ENCODE results near the gene TTYH3.

Gene TTYH3

DNA sequence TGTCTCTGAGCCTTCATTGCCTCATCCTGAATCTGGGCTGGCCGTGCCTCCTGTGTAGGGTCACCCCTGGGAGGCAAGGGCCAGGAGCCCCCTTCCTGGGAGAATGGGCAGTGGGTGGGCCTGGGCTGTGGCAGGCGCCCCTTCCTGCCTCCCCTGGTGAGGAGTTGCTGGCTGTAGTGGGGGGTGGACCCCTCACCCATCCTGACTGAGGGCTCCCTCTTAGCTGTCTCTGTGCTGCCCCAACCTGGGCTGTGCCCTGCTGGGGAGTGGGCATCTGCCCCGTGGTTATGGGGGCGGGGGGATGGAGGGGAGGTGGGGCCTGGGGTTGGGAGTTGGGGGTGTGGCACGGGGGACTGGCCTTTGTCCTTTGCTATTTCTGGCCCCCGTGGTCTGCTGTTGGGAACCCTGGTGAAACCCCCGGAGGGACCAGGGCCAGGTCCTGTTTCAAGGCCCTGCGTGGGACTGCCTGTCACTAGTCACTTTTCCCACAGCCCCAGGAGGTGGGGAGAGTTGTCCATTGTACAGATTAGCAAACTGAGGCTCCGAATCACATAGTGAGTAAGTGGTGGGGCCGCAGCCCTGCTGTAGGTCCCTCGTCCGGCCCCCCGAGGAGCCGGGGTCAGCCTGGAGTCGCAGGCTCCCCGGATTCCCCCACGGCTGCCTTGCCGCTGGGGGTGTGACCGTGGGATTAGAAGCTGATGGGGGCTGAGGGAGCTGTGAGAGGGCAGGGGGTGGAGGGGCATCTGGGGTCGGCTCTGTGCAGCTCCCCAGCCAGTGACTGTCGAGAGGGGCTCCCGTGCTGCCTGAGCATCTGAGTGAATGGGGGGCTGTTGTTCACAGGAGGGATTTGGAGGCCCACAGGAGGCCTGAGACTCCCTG lies 2.7 kb downstream of the TTYH3 start:
- no peak for DNase-seq (ENCODE audit: low read depth in 1 of 2, low spot score in 1 of 2)

DNA sequence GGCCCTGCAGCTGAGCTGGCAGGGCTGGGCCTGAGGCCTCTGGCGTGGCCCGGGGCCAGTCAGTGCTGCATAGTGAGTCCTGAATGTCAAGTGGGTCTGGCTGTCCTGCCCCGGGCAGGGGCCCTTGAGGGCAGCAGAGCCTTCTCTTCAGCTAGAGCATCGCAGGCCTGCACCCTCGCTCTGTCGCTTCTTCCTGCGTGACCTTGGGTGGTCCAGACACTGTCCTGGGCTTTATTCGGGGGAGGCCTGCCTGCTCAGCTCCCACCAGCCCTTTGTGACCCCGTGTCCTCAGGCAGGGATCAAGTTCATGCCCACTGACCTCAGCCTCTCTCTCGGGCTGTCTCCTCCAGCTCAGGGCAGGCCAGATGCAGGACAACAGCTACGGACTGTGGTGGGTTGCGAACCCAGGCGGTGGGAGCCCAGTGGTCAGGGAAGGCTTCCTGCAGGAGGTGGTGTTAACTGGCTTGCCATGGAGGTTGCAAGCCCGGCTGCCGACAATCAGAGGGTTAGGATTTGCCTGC lies 3.4 kb downstream of the TTYH3 start:
- no peak for DNase-seq (ENCODE audit: low read depth in 1 of 2, low spot score in 1 of 2)

DNA sequence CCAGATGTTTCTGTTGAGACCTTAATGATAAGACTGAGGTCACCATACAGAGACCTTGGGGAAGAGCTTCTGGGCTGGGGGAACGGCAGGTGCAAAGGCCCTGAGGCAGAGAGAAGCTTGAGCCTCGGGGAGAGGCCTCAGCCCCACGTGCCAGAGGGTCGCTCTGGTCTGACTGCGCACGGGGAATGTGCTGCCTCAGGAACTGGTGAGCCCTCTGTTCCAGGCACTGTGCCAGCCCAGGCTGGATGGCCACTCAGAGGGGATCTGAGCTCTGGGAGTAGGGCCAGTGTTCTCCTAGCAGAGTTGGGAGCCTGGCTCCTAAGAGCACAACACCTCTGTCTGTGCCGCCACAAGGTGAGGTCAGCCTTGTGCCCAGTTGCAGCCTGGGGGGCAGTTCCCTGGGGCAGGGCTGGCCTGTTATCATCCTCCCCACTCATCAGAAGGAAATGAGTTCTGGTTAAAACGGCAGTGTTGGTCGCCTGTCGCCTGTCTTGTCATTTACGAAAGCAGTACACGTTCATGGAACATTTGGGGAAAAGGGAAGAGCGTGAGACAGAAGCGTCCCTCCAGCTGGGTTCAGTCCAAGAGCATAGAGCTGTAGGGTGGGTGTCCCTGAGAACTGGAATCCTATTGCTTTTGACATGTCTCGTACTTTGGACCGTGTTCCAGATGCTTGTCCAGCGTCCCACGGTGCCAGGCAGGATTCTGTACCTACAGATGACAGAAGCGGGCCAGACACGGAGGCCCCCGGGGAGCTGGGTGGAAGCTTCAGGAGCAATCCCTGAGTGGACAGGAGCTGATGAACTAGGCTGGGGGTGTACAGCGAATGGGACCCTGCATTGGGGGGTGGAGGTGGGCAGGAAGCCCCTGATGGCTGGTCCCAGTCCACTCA lies 4.3 kb downstream of the TTYH3 start:
- no peak for DNase-seq (ENCODE audit: low read depth in 1 of 2, low spot score in 1 of 2)

DNA sequence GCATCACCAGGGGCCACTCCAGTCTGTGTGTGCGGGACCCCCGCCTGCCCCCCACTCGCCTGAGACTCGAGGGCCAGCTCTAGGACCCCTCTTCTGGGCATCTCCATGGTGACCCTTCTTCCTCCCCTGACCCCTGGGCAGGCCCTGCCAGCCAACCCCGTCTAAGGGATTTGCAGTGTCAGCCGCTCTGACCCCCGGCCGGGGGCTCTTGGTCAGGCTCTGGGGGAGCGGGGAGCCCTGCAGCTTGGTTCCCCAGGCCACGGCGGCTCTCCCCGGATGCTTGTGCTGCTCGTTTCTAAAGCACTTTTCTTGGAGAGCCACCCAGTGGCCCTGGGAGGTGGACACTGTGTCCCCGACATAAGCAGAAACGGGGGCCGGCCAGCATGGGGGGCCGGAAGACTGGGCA lies 5.3 kb downstream of the TTYH3 start:
- DNase-seq (ENCODE audit: low read depth in 1 of 2, low spot score in 1 of 2): no peak

DNA sequence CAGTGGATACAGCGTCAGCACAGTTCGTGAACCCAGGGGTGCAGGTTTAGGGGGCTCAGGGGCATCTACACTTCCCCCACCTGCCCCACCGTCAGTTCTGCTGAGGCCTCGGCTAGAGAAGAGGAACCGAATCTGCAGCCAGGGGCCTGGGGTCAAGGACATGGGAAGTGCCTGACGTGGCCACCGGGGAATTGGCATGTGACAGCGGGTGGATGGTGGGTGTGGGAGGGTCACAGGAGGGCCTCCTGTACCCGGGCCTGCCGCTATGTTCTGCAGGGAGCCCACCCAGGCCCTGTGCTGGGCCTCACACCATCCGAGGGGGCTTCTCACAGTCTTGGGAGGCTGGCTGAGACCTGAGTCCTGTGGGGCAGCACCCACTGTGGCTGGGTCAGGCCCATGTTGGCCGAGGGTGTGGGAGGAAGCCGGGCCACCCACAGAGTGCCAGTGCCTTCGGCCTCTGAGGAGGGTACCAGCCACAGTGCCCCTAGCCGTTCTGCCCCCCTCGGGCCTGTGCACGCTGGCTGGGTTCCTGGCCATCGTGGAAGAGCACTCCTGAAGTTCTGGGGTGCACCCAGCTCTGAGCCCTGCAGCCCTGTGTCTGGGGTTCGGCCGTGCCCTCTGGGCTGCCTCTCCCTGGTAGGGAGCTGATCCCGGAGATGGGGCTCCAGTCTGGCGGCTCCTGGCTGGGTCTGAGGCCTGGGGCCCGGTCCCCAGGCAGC lies 5.9 kb downstream of the TTYH3 start:
- no peak for DNase-seq (ENCODE audit: low read depth in 1 of 2, low spot score in 1 of 2)

DNA sequence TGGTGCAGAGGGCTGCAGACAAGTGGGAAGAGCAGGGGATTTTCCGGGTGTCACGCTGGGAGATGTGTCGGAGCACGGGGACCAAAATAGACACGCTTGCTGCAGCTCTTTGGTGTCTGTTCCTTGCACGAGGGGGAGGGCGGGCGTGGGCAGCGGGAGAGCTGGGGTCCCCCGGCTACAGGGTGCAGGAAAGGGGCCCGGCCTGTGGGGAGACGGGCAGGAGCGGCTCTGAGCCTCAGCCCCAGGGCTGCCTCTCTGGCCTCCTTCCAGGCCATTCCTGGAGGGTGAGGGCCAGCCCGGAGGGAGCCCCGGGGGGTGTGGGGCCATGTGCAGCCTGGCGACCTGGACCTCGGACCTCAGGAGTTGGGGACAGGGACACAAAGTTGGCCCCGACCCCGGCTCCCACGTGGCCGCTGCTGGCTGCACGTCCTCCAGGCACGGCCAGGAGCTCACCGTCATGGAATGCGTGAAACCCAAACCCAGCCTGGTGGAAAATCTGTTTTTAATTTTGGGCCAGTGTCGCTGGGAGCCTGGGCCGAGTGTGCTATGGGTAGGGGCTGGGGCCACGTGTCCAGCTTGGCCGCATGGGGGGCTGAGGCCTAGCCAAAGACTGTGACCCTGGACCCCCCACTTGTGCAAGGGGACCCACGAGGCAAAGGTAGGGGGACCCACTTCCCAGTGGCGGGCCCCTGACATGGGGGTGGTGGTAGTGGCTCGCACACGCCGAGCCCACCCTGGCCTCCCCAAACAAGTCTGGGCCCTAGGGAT lies 6.6 kb downstream of the TTYH3 start:
- no peak for DNase-seq (ENCODE audit: low read depth in 1 of 2, low spot score in 1 of 2)

DNA sequence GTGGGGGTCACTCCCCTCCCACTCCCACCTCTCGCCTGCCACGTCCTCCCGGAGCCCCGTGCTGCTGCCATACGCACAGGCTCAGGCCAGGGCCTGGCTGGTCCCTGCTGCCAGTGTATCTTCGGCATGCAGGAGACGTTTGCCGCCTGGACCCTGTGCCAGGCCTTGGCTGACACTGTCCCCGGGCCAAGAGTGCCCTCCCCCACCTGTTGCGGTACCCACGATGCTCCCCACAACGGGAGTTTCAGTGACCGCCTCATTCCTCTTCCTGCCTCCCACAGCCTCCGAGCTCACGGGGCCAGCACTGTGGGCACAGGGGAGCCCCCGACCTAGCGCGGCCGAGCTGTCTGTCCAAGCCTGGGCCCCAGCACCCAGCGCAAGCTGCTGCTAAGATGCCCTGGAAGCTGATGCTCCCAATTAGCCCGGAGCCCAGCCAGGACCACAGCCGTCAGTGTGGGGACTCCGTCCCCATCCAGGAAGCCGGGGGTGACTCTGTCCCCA lies 7.4 kb downstream of the TTYH3 start:
- DNase-seq (ENCODE audit: low read depth in 1 of 2, low spot score in 1 of 2): no peak

DNA sequence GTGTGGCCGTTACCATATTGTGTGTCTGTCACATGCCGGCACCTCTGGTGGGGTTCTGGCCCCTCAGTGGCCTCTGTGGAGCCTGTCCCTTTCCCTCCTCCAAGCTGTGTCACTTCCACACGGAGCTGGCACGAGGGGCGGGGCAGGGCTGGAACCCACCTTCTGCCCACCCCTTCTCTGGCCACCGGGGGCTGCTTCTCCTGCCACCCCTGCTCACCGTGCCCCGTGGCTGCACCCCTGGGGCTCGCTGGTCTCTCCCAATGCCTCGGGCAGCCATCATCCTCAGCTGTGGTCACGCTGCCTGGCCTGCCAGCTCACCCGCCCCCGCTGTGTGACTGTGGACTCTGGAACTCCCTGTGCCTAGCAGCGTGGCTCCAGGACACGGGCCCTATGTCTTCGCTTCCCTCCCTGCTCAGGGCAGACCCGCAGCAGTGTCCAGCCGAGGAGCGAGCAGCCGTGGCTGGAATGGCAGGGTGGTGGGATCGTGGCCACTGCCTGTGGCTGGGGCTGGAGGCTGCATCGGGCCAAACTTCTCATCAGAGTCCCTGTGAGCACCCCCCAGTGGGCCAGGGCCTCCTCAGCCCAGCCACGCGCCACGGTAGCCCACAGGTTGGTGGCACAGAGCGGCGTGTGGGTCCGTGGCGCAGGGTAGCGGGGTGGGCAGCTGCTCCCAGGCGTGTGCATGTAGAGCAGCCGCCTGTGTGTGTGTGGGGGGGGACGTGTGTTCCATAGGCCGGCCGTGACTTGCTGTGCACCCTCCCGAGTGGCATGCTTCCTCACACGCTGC lies 8.1 kb downstream of the TTYH3 start:
- no peak for DNase-seq (ENCODE audit: low read depth in 1 of 2, low spot score in 1 of 2)

DNA sequence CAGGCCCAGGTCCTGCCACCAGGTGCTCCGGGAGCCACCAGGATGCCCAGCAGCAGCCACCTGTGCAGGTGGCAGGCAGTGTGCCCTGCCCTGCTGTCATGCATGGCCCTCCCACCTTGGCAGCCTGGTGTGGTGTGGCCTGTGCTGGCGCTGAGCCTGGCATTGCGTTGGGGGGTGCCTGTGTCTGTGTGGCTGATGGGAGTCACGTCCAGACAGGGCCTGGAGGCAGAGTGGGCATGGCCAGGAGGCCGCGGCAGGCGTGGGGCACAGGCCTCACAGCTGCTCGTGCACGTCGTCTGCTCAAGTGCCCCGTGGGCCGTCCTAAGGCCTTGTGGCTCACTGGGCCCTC lies 8.7 kb downstream of the TTYH3 start:
- DNase-seq (ENCODE audit: low read depth in 1 of 2, low spot score in 1 of 2): no peak

DNA sequence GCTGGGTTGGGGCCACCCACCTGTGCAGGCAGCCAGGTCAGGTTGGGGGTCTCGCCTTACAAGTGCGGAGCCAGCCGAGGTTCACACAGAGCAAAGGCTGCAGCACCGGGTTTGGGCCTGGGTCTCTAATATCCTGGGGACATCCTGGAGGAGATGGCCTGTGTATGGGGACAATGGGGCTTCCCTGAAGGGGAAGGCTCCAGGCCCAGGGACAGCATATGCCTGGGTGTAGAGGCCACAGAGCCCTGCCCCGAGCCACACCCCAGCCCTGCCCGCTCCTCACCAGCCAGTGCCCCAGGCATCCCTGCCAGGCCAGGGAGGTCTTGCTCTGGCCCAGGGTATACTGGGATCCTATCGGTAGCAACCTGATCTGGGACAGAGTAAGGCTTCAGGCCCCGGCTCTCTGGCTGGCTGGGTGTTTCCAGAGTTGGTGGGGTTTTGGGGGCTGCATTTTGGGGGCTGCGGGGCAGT lies 9.1 kb downstream of the TTYH3 start:
- DNase-seq (ENCODE audit: low read depth in 1 of 2, low spot score in 1 of 2): no peak

DNA sequence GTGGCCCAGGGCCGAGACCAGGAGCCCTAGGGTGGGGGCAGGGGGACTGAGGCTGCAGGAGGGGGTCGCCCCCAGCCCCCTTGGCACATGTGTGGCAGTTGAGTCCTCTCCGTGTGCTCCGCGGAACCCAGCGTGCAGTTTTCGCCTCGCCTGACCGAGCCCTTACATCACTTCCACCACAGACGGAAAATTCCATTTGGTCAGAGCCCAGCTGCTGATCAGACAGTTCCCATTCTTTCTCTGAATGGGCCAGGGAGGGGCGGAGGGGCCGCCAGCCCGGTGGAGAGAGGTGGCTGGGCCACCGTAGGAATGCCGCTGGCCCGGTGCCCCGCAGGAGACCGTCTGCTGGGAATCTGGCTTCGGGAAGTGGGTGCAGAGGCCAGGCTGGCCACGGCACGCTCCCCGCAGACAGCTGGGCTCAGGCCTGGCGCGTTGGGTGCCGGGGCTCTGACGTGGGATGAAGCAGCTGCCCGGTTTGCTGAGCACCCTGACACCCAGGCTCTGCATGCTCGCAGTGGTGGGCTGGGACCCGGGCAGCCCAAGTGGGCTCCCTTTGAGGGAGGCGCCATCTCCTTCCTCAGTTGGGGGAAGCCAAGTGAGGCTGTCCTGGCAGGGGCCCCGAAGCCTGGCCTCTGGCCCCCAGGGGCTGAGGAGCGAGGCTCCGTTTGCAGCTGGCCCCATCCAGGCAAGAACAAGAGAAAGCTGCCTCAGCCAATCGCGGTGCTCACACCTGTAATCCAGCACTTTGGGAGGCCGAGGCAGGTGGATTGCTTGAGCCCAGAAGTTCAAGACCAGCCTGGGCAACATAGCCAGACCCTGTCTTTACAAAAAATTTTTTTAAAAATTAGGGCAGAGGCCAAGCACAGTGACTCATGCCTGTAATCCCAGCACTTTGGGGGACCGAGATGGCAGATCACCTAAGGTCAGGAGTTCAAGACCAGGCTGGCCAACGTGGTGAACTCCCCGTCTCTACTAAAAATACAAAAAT lies 9.9 kb downstream of the TTYH3 start:
- DNase-seq (ENCODE audit: low read depth in 1 of 2, low spot score in 1 of 2): no peak

DNA sequence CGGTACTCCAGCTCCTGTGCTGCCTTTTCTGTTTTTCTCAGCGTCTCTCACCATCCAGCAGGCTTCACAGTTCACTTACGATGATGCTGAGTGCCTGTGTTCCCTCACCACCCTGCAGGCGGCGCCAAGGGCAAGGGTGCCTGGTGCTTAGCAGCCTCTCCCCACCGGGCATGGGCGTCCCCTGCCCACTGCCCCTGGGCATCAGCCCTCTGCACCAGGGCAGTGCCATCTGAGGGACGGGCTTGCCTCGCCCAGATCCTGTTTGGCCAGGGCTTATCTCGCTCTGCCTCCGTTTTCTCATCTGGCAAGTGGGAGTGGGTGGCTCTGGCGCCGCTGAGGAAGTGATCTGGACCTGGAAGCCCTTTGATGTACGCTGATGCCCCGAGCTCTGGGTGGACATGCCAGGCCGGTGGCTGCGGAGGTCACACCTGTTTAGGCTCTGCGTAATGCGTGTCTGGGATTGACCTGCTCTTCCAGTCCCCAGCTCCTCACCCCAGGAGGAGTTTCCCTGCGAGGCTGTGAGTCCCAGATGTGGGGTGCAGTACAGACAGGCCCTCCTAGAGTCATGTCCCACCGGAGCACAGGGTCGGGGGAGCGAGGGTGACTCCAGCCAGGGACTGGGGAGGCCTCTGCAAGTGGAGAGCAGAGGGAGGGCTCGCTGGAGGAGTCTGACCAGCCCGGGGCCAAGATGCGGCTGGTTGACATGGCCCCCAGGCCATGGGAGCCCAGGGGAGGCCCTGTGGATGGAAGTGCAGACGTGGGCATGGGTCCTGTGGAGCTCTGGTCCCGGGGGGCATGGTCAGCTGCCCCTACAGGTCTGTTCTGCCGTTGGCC lies 11.8 kb downstream of the TTYH3 start:
- no peak for DNase-seq (ENCODE audit: low read depth in 1 of 2, low spot score in 1 of 2)

DNA sequence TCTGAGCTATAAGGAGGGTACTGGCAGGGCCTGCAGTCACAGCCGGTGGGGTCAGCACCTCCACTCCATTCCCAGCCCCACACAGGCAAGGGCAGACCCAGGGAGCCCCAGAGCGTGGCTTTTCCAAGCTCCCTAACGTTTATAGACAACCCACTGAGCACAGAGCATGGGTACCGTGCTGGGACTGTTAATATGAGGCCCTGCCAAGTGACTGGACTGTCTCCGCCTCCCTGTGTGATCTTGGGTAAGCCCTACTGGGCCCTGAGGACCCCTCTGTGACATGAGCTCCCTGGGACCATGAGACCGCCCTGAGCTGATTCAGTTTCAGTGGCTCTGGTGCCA lies 12.4 kb downstream of the TTYH3 start:
- DNase-seq (ENCODE audit: low read depth in 1 of 2, low spot score in 1 of 2): no peak

DNA sequence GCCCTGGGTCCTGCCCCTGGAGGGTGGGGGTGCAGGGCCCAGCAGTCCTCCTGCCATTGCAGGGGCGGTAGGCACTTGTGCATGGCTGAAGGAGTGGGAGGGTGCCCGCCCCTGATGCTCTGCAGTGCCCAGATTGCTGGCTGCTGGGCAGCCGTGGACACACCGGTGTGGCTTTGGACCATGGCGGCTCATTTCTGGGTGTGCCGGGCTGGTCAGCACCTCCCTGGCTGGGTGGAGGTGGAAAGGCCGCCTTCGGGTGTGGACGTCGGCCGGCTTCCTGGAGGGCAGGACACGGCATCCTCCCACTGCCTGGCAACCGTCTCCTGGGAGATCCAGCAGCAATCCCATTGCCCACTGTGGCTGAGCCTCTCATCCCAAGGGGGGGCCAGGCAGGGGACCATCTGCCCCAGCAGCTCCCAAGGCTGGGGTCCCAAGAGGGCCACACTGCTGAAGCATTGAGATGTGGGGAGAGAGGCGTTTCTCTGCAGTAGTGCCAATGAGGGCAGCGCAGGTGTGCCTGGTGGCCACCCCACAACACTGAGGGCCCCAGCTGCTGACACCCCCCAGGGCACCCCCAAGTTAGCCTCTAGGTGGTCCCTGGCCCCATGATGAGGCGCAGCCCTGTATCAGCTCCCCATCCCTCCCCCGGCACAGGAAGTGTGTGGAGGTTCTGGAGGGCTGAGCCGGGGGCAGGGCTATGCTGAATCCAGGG lies 12.9 kb downstream of the TTYH3 start:
- no peak for DNase-seq (ENCODE audit: low read depth in 1 of 2, low spot score in 1 of 2)

DNA sequence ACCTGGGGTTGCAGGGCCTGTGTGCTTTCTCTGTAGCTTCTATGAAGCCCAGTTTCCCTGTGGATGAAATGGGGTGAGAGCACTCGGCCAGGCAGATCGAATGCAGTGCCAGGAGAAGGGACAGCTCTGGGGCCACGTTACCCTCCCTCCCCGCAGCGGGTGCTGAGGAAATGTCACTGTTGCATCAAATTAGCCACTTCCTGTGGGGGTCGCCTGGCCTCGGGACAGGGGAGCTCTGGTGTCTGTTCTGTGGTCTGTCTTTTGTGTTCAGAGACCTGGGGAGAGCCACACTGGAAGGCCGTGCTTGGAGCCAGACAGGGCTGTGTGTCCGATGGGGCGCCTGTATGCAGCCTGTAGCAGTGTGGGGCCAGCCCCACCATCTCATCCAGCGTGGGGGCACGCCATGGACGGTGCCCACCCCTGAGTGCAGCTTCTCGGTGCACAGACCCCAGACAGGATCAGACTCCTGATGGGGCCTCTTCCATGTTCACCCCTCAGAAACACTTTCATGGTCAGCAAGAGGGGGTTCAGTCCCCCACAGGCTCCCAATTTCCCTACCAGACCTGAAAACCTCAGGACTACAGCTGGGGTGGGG lies 13.6 kb downstream of the TTYH3 start:
- DNase-seq (ENCODE audit: low read depth in 1 of 2, low spot score in 1 of 2): no peak

DNA sequence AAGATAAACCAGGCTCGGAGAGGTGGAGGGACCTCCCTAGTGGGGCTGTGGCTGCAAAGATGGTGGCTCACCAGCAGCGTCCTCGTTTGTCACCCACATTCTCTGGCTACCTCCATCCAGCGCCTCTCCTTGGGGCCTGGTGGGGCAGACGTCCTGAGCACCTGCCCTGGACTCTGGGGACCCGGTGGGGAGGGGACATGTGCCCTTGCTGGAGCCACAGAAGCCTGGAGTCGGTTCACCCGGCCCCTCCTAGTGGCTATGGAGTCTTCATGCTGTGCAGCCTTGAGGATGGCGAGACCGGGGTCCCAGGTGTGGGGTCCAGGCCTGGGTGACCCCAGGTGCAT lies 14.5 kb downstream of the TTYH3 start:
- DNase-seq (ENCODE audit: low read depth in 1 of 2, low spot score in 1 of 2): no peak

Measured in activated T-helper 1 cell treated with anti-CD3 and anti-CD28 coated beads, Interleukin-2, amount 50 U/mL, for 16 hours (primary cell).